Body of pancreas (tissue), 4 donors: Measurements from ENCODE around the gene C1R. TPM values are rescaled to one million over a fixed set of nuclear protein-coding genes. Genes with fewer than 3 reads are reported as not detected.

Experiments
- ATAC-seq: fragments of 150-250 bp; one replicate; pipeline ENCODE4 v1.9.1; 2016
- DNase-seq, 4 donors: peaks; one replicate each; pipeline ENCODE4 v3.0.0-alpha.2; 2019
- H3K27ac ChIP-seq, 4 donors: fragments of 200-600 bp; sonication (generic); 1 replicate in 3 of 4; 2 replicates in 1 of 4; pipeline versions ENCODE4 v1.5.1 to v1.6.1; 2016 to 2019; ENCODE audit warnings: mild to moderate bottlenecking in 1 of 4, mixed read lengths in 1 of 4, moderate library complexity in 1 of 4
- H3K27me3 ChIP-seq, 2 donors: fragments of 200-600 bp; sonication (generic); one replicate each; pipeline ENCODE4 v1.6.0; 2016; ENCODE audit warnings: mild to moderate bottlenecking in 1 of 2
- H3K36me3 ChIP-seq, 2 donors: fragments of 200-600 bp; sonication (generic); replicated peaks in 1 of 2; 2 replicates each; pipeline ENCODE4 v1.5.1; 2016; ENCODE audit warnings: low read depth in 2 of 2; ENCODE audit not compliant: insufficient read depth in 1 of 2
- H3K4me1 ChIP-seq: fragments of 200-600 bp; sonication (generic); one replicate; pipeline ENCODE4 v1.6.0; 2016
- H3K4me3 ChIP-seq, 2 donors: fragments of 200-600 bp; sonication (generic); 1 replicate in 1 of 2; 2 replicates in 1 of 2; pipeline ENCODE4 v1.5.1; 2016 to 2019
- H3K9me3 ChIP-seq, 3 donors: fragments of 200-600 bp; sonication (generic); 1 replicate in 2 of 3; 2 replicates in 1 of 3; pipeline ENCODE4 v1.5.1; 2016
- POLR2A ChIP-seq, 3 donors: fragments of 450-650 bp; IDR thresholded peaks; one replicate each; pipeline ENCODE4 v1.6.1; 2016; ENCODE audit warnings: antibody characterized with exemption in 3 of 3, mild to moderate bottlenecking in 2 of 3
- WGBS, 2 donors: methylation state at CpG; one replicate each; pipeline ENCODE4 v1.1.5; 2017; 5-methylcytosine and 5-hydroxymethylcytosine counted together
- intact Hi-C: fragments of 100-400 bp; cut with DNase I; formaldehyde crosslinking; loops from one replicate; pipeline ENCODE4 v1.15.1; 2023
- total RNA-seq, 2 donors: library from RNA; depleted of rRNA; stranded (reverse); fragments of >200 nt; gene quantifications; one replicate each; pipeline ENCODE4 v1.1.0, GENCODE V29; 2016
- TF ChIP-seq, protein P1 (sequence below), 7 experiments: fragments of 450-650 bp in 4 of 7; fragments of 200-600 bp in 3 of 7; sonication (generic) in 3 of 7; IDR thresholded peaks; one replicate each; pipeline ENCODE4 v1.5.1; 2016 to 2019; ENCODE audit warnings: antibody characterized with exemption in 7 of 7

The C1R gene
- total RNA-seq, 2 donors from 2014 or later: 113 to 133 TPM

DNA sequence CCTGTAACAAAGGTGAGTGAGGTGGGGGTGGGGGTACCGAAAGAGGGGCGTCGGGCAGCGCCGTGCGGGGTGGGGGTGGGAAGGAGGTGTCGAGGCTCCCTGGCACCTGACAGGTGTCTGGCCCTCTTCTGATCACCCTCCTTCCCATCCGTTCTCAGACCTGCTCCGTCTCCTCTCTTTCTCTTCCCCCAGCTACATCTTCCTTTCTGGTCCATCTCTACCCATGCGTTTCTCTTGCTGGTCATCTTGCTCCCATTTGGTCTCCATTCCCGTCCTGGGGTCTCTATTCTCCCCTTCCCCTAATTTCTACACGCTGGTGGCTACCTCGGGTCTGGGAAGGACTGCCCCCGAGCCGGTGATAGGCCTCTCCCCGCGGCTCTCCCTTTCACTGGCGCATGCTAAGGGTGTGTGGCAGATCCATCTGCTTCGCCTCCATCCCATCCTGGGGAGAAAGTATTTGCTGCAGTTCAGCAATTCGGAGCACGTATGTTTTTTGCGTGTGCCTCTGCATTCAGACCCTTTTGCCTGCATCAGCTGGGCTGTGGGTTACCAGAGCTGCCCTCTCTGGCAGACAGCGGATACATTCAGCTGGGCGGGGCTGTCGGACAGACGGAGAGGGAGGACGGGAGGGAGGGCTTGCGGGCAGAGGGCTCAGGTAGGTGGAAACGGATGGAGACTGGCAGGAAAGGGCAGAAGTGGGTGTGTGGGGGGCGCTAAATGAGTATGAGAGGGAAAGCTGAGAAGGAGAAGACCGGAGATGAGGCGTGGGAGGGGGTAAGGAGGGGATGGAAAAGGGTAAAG is 38.7 kb upstream of the C1R start:
- H3K27ac ChIP-seq: peak overlapping the region; percentile 52 to 84 (median 67)
- H3K4me3 ChIP-seq: peak overlapping the region; percentile 44 to 80
- no peaks in the 10 kb centered on the region for H3K36me3 ChIP-seq
- intact Hi-C loops: no loop called here
- WGBS, 2 donors: 1 to 4% methylated on average over 32 of the region's 32 CpGs
- TF ChIP-seq POLR2A (IDR thresholded peaks at IDR 0.05): peak in 1 of 3 donors; percentile 20
- TF ChIP-seq, protein P1, sequence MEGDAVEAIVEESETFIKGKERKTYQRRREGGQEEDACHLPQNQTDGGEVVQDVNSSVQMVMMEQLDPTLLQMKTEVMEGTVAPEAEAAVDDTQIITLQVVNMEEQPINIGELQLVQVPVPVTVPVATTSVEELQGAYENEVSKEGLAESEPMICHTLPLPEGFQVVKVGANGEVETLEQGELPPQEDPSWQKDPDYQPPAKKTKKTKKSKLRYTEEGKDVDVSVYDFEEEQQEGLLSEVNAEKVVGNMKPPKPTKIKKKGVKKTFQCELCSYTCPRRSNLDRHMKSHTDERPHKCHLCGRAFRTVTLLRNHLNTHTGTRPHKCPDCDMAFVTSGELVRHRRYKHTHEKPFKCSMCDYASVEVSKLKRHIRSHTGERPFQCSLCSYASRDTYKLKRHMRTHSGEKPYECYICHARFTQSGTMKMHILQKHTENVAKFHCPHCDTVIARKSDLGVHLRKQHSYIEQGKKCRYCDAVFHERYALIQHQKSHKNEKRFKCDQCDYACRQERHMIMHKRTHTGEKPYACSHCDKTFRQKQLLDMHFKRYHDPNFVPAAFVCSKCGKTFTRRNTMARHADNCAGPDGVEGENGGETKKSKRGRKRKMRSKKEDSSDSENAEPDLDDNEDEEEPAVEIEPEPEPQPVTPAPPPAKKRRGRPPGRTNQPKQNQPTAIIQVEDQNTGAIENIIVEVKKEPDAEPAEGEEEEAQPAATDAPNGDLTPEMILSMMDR (IDR thresholded peaks at IDR 0.05): no peak
- no peaks in the 10 kb centered on the region for H3K9me3 ChIP-seq
- H3K4me1 ChIP-seq: peaks cover 16% of the 10 kb centered on the region
- H3K27me3 ChIP-seq: no peaks in the 10 kb centered on the region
- peak; percentile 58 to 70 (median 64) for DNase-seq
- ATAC-seq: peak; percentile 49

DNA sequence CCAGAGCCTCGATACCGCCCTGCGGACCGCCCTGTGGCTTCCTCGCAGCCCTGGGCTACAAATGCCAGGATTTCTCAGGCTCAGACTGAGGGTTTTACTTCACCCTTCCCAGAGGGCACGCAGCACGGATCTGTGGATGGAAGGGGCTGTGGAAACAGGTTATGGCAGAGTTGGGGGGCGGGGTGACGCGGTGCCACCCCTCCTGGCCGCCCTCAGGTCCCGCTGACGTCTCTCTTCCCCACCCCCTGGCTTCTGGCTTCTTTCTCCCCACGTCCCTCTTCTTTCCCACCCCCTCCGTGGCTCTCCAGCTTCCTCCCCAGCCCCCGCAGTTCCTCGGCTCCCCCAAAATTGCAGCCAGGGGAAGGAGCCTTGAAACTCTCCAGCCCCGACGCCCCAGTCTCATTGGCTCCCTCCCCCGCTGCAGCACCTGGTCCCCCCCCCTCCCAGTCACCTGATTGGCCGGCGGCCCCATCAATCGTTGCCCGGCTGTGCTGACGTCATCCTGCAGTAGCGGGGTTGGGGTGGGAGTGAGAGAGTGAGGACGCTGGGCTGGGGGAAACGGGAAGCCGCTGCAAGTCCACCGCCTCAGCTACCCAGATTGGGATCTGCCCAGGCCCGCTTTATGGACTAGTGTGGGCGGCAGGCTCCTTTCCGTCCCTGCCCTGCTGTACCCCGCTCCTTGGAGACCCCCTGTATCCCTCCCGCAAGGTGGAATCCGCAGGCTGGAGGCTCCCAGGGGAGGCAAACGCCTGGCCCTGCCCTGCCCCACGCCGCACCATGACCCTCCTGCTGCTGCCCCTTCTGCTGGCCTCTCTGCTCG is 37.8 kb upstream of the C1R start, which contains the start of gene CLSTN3:
Gene CLSTN3 (plus strand): TSS at position 500 of the 820 bp plus-strand sequence. CDS start 278 bp downstream, at position 778.
- Histone ChIP-seq H3K27me3 (no peaks in the 10 kb centered on the region), H3K36me3 (no peaks in the 10 kb centered on the region), H3K4me3 (peak within 1 kb of the TSS; percentile 44 to 80), H3K4me1 (peaks cover 16% of the 10 kb centered on the region), H3K9me3 (no peaks in the 10 kb centered on the region), H3K27ac (peak within 1 kb of the TSS; percentile 52 to 84 (median 67))
- DNase-seq (peak; percentile 83 to 90 (median 85)), ATAC-seq (peak; percentile 88)
- TF ChIP-seq, protein P1 (IDR thresholded peaks at IDR 0.05): no peak
- peak; percentile 16 to 62 (median 53) for TF ChIP-seq POLR2A (IDR thresholded peaks at IDR 0.05)
- 0 to 1% methylated on average over 24 to 40 of the region's 40 CpGs for WGBS, 2 donors
- intact Hi-C loops: no loop called here

DNA sequence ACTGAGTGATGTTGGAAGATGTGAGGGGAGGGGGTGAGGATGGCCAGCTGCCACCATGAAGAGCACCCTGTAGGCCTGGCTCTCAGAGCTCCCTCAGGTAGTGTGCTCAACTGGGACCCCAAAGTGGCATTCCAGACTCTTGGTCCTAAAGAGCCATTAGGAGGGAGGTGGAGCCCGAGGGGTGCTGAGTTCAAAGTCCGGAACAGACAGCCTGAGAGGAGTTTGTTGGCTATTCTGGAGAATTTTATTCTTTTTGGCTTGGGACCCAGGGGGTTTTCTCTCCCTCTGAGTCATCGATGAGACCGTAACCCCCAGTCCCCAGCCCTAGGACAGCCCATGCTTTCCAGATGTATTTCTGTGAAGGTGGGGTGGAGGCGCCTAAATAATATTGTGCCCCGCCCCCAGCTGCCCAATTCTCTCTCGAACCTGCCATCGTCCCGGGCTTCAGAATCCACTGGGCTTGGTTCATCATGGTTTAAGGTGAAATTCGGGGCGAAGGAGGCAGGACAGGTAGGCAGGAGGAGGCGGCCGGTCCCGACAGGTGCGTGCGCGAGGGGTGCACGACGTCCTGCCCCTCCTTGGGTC is 37.1 kb upstream of the C1R start:
- ATAC-seq (no peak), DNase-seq (no peak)
- 3 to 5% methylated on average over 19 of the region's 19 CpGs for WGBS, 2 donors
- H3K4me3 ChIP-seq: peak overlapping the region; percentile 44 to 80
- TF ChIP-seq, protein P1 (IDR thresholded peaks at IDR 0.05): no peak
- TF ChIP-seq POLR2A (IDR thresholded peaks at IDR 0.05): no peak
- H3K4me1 ChIP-seq: peaks cover 16% of the 10 kb centered on the region
- no peaks in the 10 kb centered on the region for H3K36me3 ChIP-seq
- H3K9me3 ChIP-seq: no peaks in the 10 kb centered on the region
- H3K27me3 ChIP-seq: no peaks in the 10 kb centered on the region
- H3K27ac ChIP-seq: peak overlapping the region in 3 of 4 donors; percentile 54 to 84 (median 80)
- intact Hi-C loops: no loop called here

DNA sequence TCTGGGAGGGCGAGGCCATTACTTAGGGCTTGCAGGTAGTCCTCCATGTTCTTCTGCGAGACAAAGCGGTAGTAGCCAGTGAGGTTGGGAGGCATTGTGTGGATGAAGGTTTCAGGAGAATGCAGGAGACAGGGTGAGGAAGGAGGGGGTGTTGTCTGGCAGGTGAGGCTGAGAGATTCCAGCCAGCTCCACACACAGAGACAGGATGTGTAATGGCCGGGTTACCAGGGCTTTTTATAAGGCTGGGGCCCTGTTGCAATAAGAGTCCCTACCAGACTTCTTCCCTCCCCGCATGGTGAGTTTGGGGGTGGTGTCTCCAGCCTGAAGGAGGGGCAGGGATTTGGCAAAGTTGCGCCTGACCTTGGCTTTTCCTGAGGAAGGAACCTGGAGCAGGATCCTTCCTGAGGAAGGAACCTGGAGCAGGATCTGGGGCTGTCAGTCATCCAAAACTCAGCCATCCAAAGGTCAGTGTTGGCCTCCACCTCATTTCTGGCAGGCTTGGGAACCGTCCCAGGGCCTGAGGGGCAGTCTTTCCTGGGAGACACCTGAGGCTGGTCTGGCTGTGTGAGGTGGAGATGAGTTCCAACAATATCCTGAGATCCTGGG is 36.5 kb upstream of the C1R start, which contains the start of gene RBP5:
Gene RBP5 (minus strand): TSS at position 209 of the 606 bp plus-strand sequence. CDS start 114 bp downstream, at position 95.
- peaks cover 16% of the 10 kb centered on the region for H3K4me1 ChIP-seq
- peak within 1 kb of the TSS; percentile 44 to 80 for H3K4me3 ChIP-seq
- intact Hi-C loops: no loop called here
- no peaks in the 10 kb centered on the region for H3K27me3 ChIP-seq
- H3K9me3 ChIP-seq: no peaks in the 10 kb centered on the region
- H3K27ac ChIP-seq: peak within 1 kb of the TSS in 3 of 4 donors; percentile 54 to 84 (median 80)
- TF ChIP-seq POLR2A (IDR thresholded peaks at IDR 0.05): peak in 1 of 3 donors; percentile 42
- TF ChIP-seq, protein P1 (IDR thresholded peaks at IDR 0.05): no peak
- ATAC-seq (no peak), DNase-seq (peak in 1 of 4 donors; percentile 10)
- WGBS, 2 donors: 59 to 64% methylated on average over 7 of the region's 7 CpGs
- no peaks in the 10 kb centered on the region for H3K36me3 ChIP-seq
